Measurements from ENCODE around the gene SEC61B.
"Not testable (repeated sequence)": the region's sequence is repeated elsewhere in the genome, so short reads cannot be mapped to it uniquely, and the experiment has no call there.

Gene SEC61B

GRCh38 chr9:99234618-99235017, 12.5 kb downstream of the SEC61B start:
- in situ Hi-C loops (cut with MboI; ENCODE audit: low sequenced_read_pairs), result no loop called here

- in situ Hi-C loops (cut with MboI; ENCODE audit: low sequenced_read_pairs), result no loop called here
Measured at GRCh38 chr9:99235069-99235468, 13.0 kb downstream of the SEC61B start.

- in situ Hi-C loops (cut with MboI; ENCODE audit: low sequenced_read_pairs), result no loop called here
Measured at GRCh38 chr9:99235926-99236634, 14.0 kb downstream of the SEC61B start.

GRCh38 chr9:99237356-99237755, 15.3 kb downstream of the SEC61B start:
- in situ Hi-C loops (cut with MboI; ENCODE audit: low sequenced_read_pairs), result no loop called here

- in situ Hi-C loops (cut with MboI; ENCODE audit: low sequenced_read_pairs), result not testable (repeated sequence)
Measured at GRCh38 chr9:99237849-99238248, 15.8 kb downstream of the SEC61B start.

- in situ Hi-C loops (cut with MboI; ENCODE audit: low sequenced_read_pairs), result no loop called here
Measured at GRCh38 chr9:99238331-99238730, 16.2 kb downstream of the SEC61B start.

GRCh38 chr9:99239341-99240060, 17.4 kb downstream of the SEC61B start:
- in situ Hi-C loops (cut with MboI; ENCODE audit: low sequenced_read_pairs), result no loop called here

- in situ Hi-C loops (cut with MboI; ENCODE audit: low sequenced_read_pairs), result no loop called here
Measured at GRCh38 chr9:99241106-99241505, 19.0 kb downstream of the SEC61B start.

- in situ Hi-C loops (cut with MboI; ENCODE audit: low sequenced_read_pairs), result no loop called here
Measured at GRCh38 chr9:99244344-99245260, 22.5 kb downstream of the SEC61B start.

GRCh38 chr9:99249619-99250018, 27.5 kb downstream of the SEC61B start:
- in situ Hi-C loops (cut with MboI; ENCODE audit: low sequenced_read_pairs), result loop anchor here (25.0 kb wide), 1 partner anchor 763 kb away; no protein-coding TSS in a partner anchor

- in situ Hi-C loops (cut with MboI; ENCODE audit: low sequenced_read_pairs), result loop anchor here (25.0 kb wide), 1 partner anchor 761 kb away; no protein-coding TSS in a partner anchor
Measured at GRCh38 chr9:99251157-99251556, 29.1 kb downstream of the SEC61B start.

- in situ Hi-C loops (cut with MboI; ENCODE audit: low sequenced_read_pairs), result loop anchor here (25.0 kb wide), 1 partner anchor 759 kb away; no protein-coding TSS in a partner anchor
Measured at GRCh38 chr9:99253134-99253533, 31.1 kb downstream of the SEC61B start.

- in situ Hi-C loops (cut with MboI; ENCODE audit: low sequenced_read_pairs), result loop anchor here (25.0 kb wide), 1 partner anchor 758 kb away; no protein-coding TSS in a partner anchor
Measured at GRCh38 chr9:99253772-99254431, 31.8 kb downstream of the SEC61B start.

- in situ Hi-C loops (cut with MboI; ENCODE audit: low sequenced_read_pairs), result loop anchor here (25.0 kb wide), 1 partner anchor 757 kb away; no protein-coding TSS in a partner anchor
Measured at GRCh38 chr9:99255651-99256050, 33.6 kb downstream of the SEC61B start.

GRCh38 chr9:99257723-99258389, 35.8 kb downstream of the SEC61B start:
- in situ Hi-C loops (cut with MboI; ENCODE audit: low sequenced_read_pairs), result loop anchor here (25.0 kb wide), 1 partner anchor 754 kb away; no protein-coding TSS in a partner anchor

GRCh38 chr9:99259231-99259918, 37.3 kb downstream of the SEC61B start:
- in situ Hi-C loops (cut with MboI; ENCODE audit: low sequenced_read_pairs), result loop anchor here (25.0 kb wide), 1 partner anchor 753 kb away; no protein-coding TSS in a partner anchor

- in situ Hi-C loops (cut with MboI; ENCODE audit: low sequenced_read_pairs), result loop anchor here (25.0 kb wide), 1 partner anchor 750 kb away; no protein-coding TSS in a partner anchor
Measured at GRCh38 chr9:99261923-99262322, 39.8 kb downstream of the SEC61B start.

- in situ Hi-C loops (cut with MboI; ENCODE audit: low sequenced_read_pairs), result loop anchor here (25.0 kb wide), 1 partner anchor 749 kb away; no protein-coding TSS in a partner anchor
Measured at GRCh38 chr9:99262949-99263418, 40.9 kb downstream of the SEC61B start.
